TTC549 (cell line): Measurements from ENCODE around the gene FBXO45.
"Not testable (repeated sequence)": the region's sequence is repeated elsewhere in the genome, so short reads cannot be mapped to it uniquely, and the experiment has no call there.

Experiments used
- FAIRE-seq: peaks from 2 replicates; lab custom pipeline; 2012; peaks lifted over from hg19 to GRCh38; lab: Jason Lieb, UNC

FBXO45 gene, protein sequence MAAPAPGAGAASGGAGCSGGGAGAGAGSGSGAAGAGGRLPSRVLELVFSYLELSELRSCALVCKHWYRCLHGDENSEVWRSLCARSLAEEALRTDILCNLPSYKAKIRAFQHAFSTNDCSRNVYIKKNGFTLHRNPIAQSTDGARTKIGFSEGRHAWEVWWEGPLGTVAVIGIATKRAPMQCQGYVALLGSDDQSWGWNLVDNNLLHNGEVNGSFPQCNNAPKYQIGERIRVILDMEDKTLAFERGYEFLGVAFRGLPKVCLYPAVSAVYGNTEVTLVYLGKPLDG

DNA sequence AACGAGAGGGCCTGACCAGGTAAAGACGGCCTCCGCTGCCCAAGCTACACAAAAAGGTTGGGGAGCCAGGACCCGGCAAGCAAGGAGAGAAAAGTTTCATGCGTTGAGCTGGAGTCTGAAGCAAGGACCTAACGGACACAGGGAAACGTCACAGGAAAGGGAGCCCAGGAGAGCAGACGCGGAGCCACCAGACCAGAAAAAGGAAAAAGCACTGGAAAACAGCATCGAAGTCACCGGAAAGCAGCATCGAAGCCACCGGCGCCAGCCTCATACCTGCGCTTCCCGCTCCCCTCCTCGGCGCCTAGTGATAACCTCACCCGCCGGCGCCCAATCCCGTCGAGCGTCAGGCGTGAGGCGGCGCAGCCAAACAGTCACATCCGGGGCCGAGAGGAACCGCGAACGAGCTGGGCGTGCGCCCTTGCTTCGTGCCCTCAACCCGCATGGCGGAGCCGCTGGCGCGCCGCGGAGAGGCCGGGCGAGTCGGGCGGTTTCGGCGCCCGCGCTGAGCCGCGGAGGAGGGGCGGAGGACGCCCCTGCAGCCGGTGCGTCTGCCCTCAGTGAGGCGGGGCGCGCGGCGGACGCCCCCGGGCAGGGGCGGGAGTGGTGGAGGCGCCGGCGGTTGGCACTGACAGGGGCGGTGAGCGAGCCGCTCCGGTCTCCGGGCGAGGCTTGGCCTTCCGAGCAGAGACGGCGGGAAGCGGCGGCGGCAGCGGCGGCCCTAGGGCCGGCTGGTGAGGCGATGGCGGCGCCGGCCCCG, at the start of gene FBXO45, which contains the start of gene WDR53:
Gene FBXO45 (plus strand): TSS at position 415 of the 757 bp plus-strand sequence. CDS start 325 bp downstream, at position 740.
Gene WDR53 (minus strand): TSS at position 309 of the 757 bp plus-strand sequence. CDS start 7,079 bp downstream, outside the sequence.
- FAIRE-seq = no peak

GRCh38 chr3:196518966-196519717, 49.3 kb upstream of the FBXO45 start:
- FAIRE-seq = no peak

DNA sequence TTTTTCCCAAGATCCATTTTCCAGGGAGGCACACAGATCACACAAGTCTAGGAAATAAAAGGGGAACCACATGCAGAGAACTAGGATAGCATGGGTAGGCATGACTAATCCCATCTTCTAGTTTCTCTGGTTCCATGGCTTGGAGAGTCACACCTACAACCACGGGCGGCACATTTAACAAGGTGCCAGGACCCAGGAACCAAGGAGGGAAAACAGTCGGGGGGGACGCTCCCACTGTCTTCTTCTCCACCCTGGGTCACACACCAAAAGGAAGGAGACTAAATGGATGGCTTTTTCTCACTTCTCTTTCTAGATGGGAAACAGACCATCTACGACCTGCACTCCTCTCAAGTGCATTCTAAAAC, 48.8 kb upstream of the FBXO45 start:
- no peak for FAIRE-seq

DNA sequence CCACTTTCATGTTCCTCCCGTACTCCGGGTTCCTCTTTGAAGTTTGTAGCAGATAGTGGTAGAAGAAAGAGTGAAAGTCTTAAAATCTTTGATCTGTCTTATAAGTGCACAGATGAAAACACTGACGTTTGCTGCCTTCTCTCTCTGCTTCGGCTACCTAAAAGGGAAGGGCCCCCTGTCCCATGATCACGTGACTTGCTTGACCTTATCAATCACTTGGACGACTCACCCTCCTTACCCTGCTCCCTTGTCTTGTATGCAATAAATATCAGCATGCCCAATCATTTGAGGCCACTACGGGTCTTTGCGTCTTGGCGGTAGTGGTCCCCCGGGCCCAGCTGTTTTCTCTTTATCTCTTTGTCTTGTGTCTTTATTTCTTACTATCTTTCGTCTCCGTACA, 47.2 kb upstream of the FBXO45 start:
- not testable (repeated sequence) for FAIRE-seq

GRCh38 chr3:196523841-196524240, 44.6 kb upstream of the FBXO45 start:
- FAIRE-seq = no peak

DNA sequence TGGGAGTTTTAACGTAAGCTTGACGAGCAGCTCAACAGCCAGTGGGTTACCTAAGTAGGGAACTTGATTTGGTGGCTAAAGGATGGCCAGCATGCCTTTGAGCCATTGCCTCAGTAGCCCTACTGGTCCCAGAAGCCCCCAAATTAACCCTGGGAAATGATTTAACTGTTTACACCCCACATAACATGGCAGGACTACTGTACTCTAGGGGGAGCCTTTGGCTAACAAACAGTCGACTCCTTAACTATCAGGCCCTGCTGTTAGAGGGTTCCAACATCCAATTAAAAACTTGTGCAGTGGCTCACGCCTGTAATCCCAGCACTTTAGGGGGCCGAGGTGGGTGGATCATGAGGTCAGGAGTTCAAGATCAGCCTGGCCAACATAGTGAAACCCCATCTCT, 43.9 kb upstream of the FBXO45 start:
- FAIRE-seq = no peak

GRCh38 chr3:196525141-196525540, 43.3 kb upstream of the FBXO45 start:
- FAIRE-seq = no peak

GRCh38 chr3:196528639-196529233, 39.7 kb upstream of the FBXO45 start:
- FAIRE-seq = no peak

DNA sequence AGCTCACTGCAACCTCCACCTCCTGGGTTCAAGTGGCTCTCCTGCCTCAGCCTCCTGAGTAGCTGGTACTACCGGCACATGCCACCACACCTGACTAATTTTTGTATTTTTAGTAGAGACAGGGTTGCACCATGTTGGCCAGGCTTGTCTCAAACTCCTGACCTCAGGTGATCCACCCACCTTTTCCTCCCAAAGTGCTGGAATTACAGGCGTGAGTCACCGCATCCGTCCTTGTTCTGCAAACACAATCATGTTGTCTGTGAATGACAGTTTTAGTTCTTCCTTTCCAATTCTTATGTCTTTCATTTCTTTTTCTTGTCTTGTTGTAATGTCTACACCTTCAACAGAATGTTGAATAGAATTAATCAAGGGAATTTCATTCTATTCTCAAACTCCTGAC, 37.0 kb upstream of the FBXO45 start:
- FAIRE-seq = no peak

DNA sequence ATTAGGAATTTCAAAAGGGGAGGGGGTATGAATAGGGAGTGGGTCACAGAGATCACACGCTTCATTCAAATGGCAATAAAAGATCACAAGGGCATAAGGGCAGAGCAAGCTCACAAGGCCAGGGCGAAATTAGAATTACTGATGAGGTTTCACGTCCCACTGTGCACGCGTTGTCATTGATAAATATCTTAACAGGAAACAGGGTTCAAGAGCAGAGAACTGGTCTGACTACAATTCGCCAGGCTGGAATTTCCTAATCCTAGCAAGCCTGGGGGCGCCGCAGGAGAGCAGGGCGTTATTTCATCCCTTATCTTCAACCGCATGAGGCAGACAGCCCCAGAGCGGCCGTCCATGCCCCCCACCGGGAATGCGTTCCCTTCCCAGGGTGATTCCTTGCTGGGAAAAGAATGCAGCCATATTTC, 35.2 kb upstream of the FBXO45 start:
- no peak for FAIRE-seq

DNA sequence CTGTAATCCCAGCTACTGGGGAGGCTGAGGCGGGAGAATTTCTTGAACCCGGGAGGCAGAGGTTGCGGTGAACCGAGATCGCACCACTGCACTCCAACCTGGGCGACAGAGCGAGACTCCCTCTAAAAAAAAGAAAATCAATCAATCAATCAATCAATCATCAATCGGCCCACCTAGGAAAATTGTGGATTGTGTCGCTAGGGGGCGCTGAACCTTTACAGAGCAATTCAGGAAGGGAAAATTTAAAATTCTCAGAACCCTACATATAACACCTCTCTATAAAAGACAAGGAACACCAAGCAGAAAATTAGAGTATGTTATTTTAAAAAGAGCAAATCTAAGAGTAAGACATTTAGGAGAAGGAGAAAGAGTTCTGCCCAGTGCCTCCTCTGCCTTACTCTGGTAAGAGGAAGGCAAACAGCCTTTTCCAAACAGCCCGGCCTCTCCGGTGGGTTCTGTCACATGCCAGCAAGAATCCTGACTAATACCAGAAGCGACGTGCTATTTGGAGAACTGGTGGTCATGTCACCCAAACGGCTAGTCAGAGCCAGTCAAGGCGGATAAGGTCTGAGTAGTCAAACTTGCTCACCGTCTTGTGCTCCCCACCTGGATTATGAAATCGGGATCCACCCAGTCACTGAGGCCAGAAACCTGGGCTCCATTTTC, 31.0 kb upstream of the FBXO45 start:
- no peak for FAIRE-seq

GRCh38 chr3:196541684-196542445, 26.6 kb upstream of the FBXO45 start:
- FAIRE-seq = no peak

DNA sequence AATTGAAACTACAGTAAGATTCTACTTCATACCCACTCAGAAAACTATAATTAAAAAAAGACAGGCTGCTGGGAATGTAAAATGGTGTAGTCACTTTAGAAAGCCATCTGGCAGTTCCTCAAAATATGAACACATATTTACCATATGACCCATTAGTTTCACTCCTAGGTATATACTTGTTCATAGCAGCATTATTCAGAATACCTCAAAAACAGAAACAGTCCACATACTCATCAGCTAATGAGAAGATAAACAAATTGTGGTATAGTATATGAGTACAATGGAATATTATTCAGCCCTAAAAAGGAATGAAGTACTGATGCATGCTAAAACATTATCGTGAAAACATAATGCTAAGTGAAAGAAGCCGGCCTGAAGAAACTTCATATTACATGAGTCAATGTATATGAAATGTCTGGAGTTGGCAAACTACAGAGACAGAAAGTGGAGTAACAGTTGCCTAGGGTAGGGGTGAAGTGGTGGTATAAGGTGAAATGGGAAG, 23.9 kb upstream of the FBXO45 start:
- FAIRE-seq = no peak

GRCh38 chr3:196546537-196546936, 21.9 kb upstream of the FBXO45 start:
- FAIRE-seq = no peak

DNA sequence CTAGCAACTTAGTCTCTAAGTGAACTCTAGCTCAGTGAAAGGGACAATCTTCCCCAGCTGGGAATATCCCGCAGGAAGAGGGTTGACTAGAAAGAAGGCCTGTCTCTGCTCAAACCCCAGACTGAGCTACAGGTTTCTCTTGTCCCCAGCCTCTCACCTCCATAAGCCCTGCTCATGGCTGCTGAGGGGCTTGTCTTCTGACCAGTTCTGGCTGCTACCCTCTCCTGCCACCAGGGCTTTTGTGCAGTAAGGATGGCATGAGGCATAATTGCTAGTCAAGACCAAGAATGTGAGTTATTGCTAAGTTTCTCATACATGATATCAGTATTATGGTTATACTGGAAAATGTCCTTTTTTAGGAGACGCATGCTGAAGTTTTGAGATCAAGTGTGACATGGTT, 21.4 kb upstream of the FBXO45 start:
- no peak for FAIRE-seq

GRCh38 chr3:196549312-196549711, 19.1 kb upstream of the FBXO45 start:
- FAIRE-seq = not testable (repeated sequence)

DNA sequence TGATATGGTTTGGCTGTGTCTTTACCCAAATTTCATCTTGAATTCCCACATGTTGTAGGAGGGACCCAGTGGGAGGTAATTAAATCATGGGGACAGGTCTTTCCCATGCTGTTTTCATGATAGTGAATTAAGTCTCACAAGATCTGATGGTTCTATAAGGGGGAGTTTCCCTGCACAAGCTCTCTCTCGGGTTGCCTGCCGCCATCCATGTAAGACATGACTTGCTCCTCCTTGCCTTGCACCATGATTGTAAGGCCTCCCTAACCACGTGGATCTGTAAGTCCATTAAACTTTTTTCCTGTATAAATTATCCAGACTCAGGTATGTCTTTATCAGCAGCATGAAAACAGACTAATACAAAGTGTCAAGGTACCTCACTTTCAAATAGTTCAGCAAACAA, 18.3 kb upstream of the FBXO45 start:
- FAIRE-seq = not testable (repeated sequence)

DNA sequence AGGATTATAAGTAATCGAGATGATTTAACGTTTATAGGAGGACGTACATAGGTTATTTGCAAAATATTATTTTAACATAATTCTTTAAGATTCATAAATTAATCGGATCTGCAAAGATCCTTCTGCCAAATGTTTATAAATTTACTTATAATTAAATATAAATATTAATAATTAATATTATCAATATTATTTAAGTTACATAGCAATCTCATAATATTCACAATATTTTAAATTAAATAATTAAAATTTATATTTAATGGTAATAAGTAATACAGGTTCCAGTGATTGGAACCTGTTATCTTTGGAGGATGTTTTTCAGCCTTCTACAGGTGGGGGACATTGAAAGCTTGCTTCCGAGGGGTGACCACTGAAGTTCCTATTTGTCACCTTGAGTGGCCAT, 16.2 kb upstream of the FBXO45 start:
- FAIRE-seq = peak; percentile 68

GRCh38 chr3:196553551-196553950, 14.9 kb upstream of the FBXO45 start:
- FAIRE-seq = no peak

- no peak for FAIRE-seq
These were observed 14.3 kb upstream of the FBXO45 start for GRCh38 chr3:196554205-196554604.

DNA sequence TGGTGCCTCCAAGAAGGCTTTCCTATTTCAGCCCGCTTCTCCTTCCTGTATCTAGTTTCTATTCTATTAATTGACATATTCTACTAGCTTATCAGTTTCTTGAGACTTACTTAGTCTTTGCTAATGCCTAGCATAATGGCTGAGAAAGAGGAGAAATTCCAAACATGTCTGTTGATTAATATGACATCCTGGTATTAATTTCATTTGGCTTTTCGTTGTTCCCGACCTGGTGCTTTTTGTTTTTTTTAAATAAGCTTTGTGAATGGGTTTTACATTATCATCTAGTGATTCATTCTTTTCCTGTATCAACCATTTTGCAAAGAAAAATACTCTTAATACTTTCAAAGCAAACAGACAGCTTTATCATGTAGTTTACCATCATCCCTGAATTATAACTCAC, 13.2 kb upstream of the FBXO45 start:
- no peak for FAIRE-seq
